Esophagus muscularis mucosa (tissue), 3 donors: ENCODE measurements around the gene GRID1.

Source experiments
- POLR2A ChIP-seq: fragments of 450-650 bp; IDR thresholded peaks from one replicate; pipeline ENCODE4 v1.6.1; 2017; ENCODE audit warnings: antibody characterized with exemption, moderate library complexity, mild to moderate bottlenecking, low read depth
- POLR2AphosphoS5 ChIP-seq, 2 donors: sonication (generic); formaldehyde crosslinking; IDR thresholded peaks; one replicate each; pipeline ENCODE4 v1.6.1; 2017; ENCODE audit warnings: antibody characterized with exemption in 2 of 2
- TF ChIP-seq, protein P1 (sequence below), 3 experiments: fragments of 200-600 bp in 2 of 3; fragments of 450-650 bp in 1 of 3; sonication (generic) in 2 of 3; IDR thresholded peaks; one replicate each; pipeline ENCODE4 v1.5.1; 2017 to 2019; ENCODE audit warnings: antibody characterized with exemption in 3 of 3, mild to moderate bottlenecking in 2 of 3, moderate library complexity in 1 of 3

DNA sequence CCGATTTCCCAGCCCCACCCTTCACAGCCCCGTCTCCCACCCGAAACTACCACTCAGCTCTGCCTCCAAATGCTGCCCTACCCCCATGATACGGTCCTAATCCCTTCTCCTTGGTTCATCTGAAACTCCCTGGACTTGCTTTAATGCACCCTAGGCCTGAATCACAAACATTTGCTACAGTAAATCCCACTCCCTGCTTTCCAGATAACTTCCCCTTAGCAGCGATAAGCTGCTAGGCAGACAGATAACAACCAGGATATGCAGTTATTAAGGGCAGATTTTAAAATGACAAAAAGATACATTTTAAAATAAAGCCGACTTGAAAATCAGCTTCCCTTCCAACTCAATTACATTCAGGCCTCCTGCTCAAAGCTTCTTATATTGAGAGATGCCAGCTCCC, 514.7 kb downstream of the GRID1 start:
- TF ChIP-seq, protein P1, sequence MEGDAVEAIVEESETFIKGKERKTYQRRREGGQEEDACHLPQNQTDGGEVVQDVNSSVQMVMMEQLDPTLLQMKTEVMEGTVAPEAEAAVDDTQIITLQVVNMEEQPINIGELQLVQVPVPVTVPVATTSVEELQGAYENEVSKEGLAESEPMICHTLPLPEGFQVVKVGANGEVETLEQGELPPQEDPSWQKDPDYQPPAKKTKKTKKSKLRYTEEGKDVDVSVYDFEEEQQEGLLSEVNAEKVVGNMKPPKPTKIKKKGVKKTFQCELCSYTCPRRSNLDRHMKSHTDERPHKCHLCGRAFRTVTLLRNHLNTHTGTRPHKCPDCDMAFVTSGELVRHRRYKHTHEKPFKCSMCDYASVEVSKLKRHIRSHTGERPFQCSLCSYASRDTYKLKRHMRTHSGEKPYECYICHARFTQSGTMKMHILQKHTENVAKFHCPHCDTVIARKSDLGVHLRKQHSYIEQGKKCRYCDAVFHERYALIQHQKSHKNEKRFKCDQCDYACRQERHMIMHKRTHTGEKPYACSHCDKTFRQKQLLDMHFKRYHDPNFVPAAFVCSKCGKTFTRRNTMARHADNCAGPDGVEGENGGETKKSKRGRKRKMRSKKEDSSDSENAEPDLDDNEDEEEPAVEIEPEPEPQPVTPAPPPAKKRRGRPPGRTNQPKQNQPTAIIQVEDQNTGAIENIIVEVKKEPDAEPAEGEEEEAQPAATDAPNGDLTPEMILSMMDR (IDR thresholded peaks at IDR 0.05), result no peak
- TF ChIP-seq POLR2A (no peak), POLR2AphosphoS5 (IDR thresholded peaks at IDR 0.05) (no peak)
